Thyroid gland (tissue), 4 donors: Measurements from ENCODE around the gene BGN.

Experiments
- POLR2A ChIP-seq, 2 donors: fragments of 450-650 bp; IDR thresholded peaks; one replicate each; pipeline ENCODE4 v1.6.1; 2017; ENCODE audit warnings: antibody characterized with exemption in 2 of 2, mild to moderate bottlenecking in 2 of 2, moderate library complexity in 1 of 2
- TF ChIP-seq, protein P1 (sequence below), 6 experiments: fragments of 200-600 bp in 3 of 6; fragments of 450-650 bp in 3 of 6; sonication (generic) in 3 of 6; IDR thresholded peaks; one replicate each; pipeline ENCODE4 v1.5.1; 2016 to 2019; ENCODE audit warnings: antibody characterized with exemption in 6 of 6, mild to moderate bottlenecking in 2 of 6, inconsistent platforms in 1 of 6, moderate library complexity in 1 of 6

DNA sequence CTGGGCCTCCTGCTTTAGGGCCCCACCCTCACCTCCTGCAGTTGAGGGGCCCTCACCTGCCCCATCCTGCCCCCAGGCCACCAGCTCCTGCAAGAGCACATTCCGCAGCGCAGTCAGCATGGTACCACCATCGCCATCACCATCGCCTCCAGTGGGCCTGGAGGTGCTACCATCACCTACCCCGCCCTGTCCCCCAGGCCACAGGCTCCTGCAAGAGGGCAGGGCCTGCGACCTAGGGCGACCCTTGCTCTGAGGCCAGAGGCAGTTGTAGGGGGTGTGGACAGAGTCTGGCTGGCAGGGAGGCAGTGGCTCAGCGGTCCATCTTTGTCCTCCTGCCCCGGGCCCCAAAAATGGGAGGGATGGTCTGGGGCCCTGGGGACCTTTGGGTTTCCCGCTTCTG, 20.5 kb upstream of the BGN start:
- TF ChIP-seq, protein P1, sequence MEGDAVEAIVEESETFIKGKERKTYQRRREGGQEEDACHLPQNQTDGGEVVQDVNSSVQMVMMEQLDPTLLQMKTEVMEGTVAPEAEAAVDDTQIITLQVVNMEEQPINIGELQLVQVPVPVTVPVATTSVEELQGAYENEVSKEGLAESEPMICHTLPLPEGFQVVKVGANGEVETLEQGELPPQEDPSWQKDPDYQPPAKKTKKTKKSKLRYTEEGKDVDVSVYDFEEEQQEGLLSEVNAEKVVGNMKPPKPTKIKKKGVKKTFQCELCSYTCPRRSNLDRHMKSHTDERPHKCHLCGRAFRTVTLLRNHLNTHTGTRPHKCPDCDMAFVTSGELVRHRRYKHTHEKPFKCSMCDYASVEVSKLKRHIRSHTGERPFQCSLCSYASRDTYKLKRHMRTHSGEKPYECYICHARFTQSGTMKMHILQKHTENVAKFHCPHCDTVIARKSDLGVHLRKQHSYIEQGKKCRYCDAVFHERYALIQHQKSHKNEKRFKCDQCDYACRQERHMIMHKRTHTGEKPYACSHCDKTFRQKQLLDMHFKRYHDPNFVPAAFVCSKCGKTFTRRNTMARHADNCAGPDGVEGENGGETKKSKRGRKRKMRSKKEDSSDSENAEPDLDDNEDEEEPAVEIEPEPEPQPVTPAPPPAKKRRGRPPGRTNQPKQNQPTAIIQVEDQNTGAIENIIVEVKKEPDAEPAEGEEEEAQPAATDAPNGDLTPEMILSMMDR (IDR thresholded peaks at IDR 0.05) = no peak
- no peak for TF ChIP-seq POLR2A (IDR thresholded peaks at IDR 0.05)
